Measurements from ENCODE around the gene NDFIP2.

- TF ChIP-seq CTCF (IDR thresholded peaks at IDR 0.05): no peak
- TF ChIP-seq SIN3A (IDR thresholded peaks at IDR 0.05; ENCODE audit: borderline replicate concordance, insufficient read depth, low read depth, low read length): no peak
These were observed 112.2 kb downstream of the NDFIP2 start for GRCh38 chr13:79593121-79593520.

Data from Panc1 (cell line).